HCT116 (cell line): ENCODE data around the gene DNAJC18. TPM values are rescaled to one million over a fixed set of nuclear protein-coding genes. Genes with fewer than 3 reads are reported as not detected.

Experiments used
- ATAC-seq: fragments of 200-7000 bp; cut with Tn5 transposase; 2 replicates; pipeline ENCODE4 v1.9.1; 2020; ENCODE audit warnings: mild to moderate bottlenecking, moderate library complexity
- BruUV-seq: library from RNA; stranded (reverse); fragments of 400-500 nt; replicated peaks from 2 replicates; lab custom pipeline; 2021; lab: Mats Ljungman, UMichigan
- CTCF ChIA-PET: fragments of 300-600 bp; sonication (Branson Sonifier 250); formaldehyde crosslinking; loops from one replicate; lab custom pipeline; 2021; ENCODE audit warnings: antibody characterized with exemption; lab: Charles Lee
- POLR2A ChIA-PET: fragments of 300-600, 350-600 bp; sonication (Branson Sonifier 250); formaldehyde crosslinking; loops from one replicate; lab custom pipeline; 2021; ENCODE audit warnings: antibody characterized with exemption; lab: Charles Lee
- RAD21 ChIA-PET, 2 experiments: fragments of 300-600 bp; sonication (Branson Sonifier 250); formaldehyde crosslinking; loops; one replicate each; lab custom pipeline; 2023; ENCODE audit warnings: low total read pairs in 2 of 2; ENCODE audit not compliant: uncharacterized antibody in 2 of 2, unreplicated experiment in 2 of 2, low non-redundant PET in 1 of 2; lab: Charles Lee
- DNase-seq: peaks from one replicate; pipeline ENCODE4 v3.0.0-alpha.2; 2010; ENCODE audit warnings: low read depth, low spot score
- H2AFZ ChIP-seq: fragments of 200-600 bp; shearing (Covaris generic), sonication (generic); 2 replicates; pipeline ENCODE4 v1.6.1; 2017; ENCODE audit warnings: low read depth, mixed run types, mixed read lengths, antibody characterized with exemption, low read length; ENCODE audit not compliant: poor library complexity, severe bottlenecking
- H3K27ac ChIP-seq: 2 replicates; pipeline ENCODE4 v1.5.1; 2012; ENCODE audit warnings: low read depth, low read length
- H3K27me3 ChIP-seq: fragments of 200-600 bp; sonication (generic); 2 replicates; pipeline ENCODE4 v1.6.1; 2016; ENCODE audit warnings: mixed run types, low read length, mixed read lengths; ENCODE audit not compliant: insufficient read depth
- H3K36me3 ChIP-seq, 2 experiments: fragments of 200-500 bp in 1 of 2; fragments of 200-600 bp in 1 of 2; sonication (Bioruptor generic) in 1 of 2; sonication (generic) in 1 of 2; 2 replicates each; pipeline versions ENCODE4 v1.5.1 to v1.6.1; 2014 to 2016; ENCODE audit warnings: low read length in 2 of 2, inconsistent platforms in 1 of 2, mixed read lengths in 1 of 2, mixed run types in 1 of 2; ENCODE audit not compliant: insufficient read depth in 2 of 2, control insufficient read depth in 1 of 2
- H3K4me1 ChIP-seq, 2 experiments: fragments of 200-600 bp in 1 of 2; sonication (generic) in 1 of 2; 2 replicates each; pipeline versions ENCODE4 v1.5.1 to v1.6.1; 2012 to 2017; ENCODE audit warnings: low read length in 2 of 2, inconsistent platforms in 1 of 2, mild to moderate bottlenecking in 1 of 2, mixed read lengths in 1 of 2, mixed run types in 1 of 2, moderate library complexity in 1 of 2; ENCODE audit not compliant: insufficient read depth in 2 of 2, control insufficient read depth in 1 of 2
- H3K4me2 ChIP-seq: fragments of 200-600 bp; sonication (generic); 2 replicates; pipeline ENCODE4 v1.6.1; 2017; ENCODE audit warnings: mixed run types, low read length, mixed read lengths
- H3K4me3 ChIP-seq, 2 experiments: fragments of 200-600 bp in 1 of 2; sonication (generic) in 1 of 2; replicated peaks in 1 of 2; 2 replicates each; pipeline ENCODE4 v1.5.1; 2011 to 2016; ENCODE audit warnings: low read length in 2 of 2, control low read depth in 1 of 2, low read depth in 1 of 2, mild to moderate bottlenecking in 1 of 2, mixed read lengths in 1 of 2, mixed run types in 1 of 2
- H3K79me2 ChIP-seq: fragments of 200-600 bp; sonication (generic); 2 replicates; pipeline ENCODE4 v1.6.1; 2017; ENCODE audit warnings: mild to moderate bottlenecking, mixed run types, low read length, moderate library complexity, mixed read lengths; ENCODE audit not compliant: insufficient read depth
- H3K9ac ChIP-seq: fragments of 200-600 bp; sonication (generic); 2 replicates; pipeline ENCODE4 v1.6.1; 2016; ENCODE audit warnings: low read length, mixed read lengths
- H3K9me2 ChIP-seq: fragments of 200-600 bp; sonication (generic), shearing (Covaris generic); 2 replicates; pipeline ENCODE4 v1.6.1; 2017; ENCODE audit warnings: mixed run types, mild to moderate bottlenecking, moderate library complexity; ENCODE audit not compliant: insufficient read depth
- H3K9me3 ChIP-seq, 2 experiments: fragments of 200-500 bp in 1 of 2; fragments of 200-600 bp in 1 of 2; sonication (Bioruptor generic) in 1 of 2; sonication (generic) in 1 of 2; 2 replicates each; pipeline ENCODE4 v1.6.1; 2014 to 2017; ENCODE audit warnings: low read length in 2 of 2, mixed read lengths in 2 of 2, inconsistent platforms in 1 of 2, low read depth in 1 of 2, mild to moderate bottlenecking in 1 of 2, mixed run types in 1 of 2, moderate library complexity in 1 of 2; ENCODE audit not compliant: control insufficient read depth in 1 of 2, insufficient read depth in 1 of 2
- H4K20me1 ChIP-seq: fragments of 200-600 bp; sonication (generic), shearing (Covaris generic); 2 replicates; pipeline ENCODE4 v1.6.1; 2017; ENCODE audit warnings: mixed run types, mild to moderate bottlenecking, moderate library complexity; ENCODE audit not compliant: insufficient read depth
- intact Hi-C: fragments of 100-400 bp; cut with micrococcal nuclease; formaldehyde crosslinking; loops from 2 replicates; pipeline ENCODE4 v1.10.0; 2022
- total RNA-seq: library from RNA; stranded (reverse); gene quantifications from one replicate; pipeline ENCODE4 v1.2.1, GENCODE V29; 2021; ENCODE audit not compliant: unreplicated experiment
- TF ChIP-seq, protein P1 (sequence below): IDR thresholded peaks from 2 replicates; pipeline ENCODE4 v1.6.1; 2012

The DNAJC18 gene
- total RNA-seq, 1 experiment from 2014 or later = 5.7 TPM

DNA sequence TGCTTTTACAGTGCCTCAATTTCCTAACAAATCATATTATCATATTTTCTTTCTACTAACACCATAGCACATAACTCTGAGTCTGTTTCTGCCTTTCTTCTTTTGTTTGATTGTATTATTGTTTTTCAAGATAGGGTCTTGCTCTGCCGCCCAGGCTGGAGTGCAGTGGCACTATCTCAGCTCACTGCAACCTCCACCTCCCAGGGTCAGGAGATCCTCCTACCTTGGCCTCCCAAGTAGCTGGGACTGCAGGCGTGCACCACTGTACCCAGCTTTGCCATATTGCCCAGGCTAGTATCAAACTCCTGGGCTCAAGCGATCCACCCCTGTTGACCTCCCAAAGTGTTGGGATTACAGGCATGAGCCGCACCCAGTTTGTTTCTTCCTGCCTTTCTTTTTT, 78.9 kb downstream of the DNAJC18 start:
- Histone ChIP-seq H3K27ac (no peak overlapping the region), H2AFZ (no peak overlapping the region), H3K9me3 (no peaks in the 10 kb centered on the region), H3K27me3 (no peaks in the 10 kb centered on the region), H3K9me2 (no peaks in the 10 kb centered on the region), H3K4me3 (no peak overlapping the region), H3K36me3 (peaks cover 2 to 13% of the 10 kb centered on the region in 2 experiments; a peak in 3 of 4 replicates), H3K9ac (no peak overlapping the region), H3K4me2 (no peak overlapping the region), H4K20me1 (peaks cover 4% of the 10 kb centered on the region; the same call in 1 of the 2 replicates), H3K79me2 (peaks cover 85% of the 10 kb centered on the region), H3K4me1 (0 out of 4 replicates have a peak, but pooled peaks cover 0 to 3% of the 10 kb centered on the region in 2 experiments)
- ChIA-PET POLR2A (interaction anchor here (0.7 kb wide), 1 partner anchor 31 kb away, joined by 3 read pairs; no protein-coding TSS in a partner anchor), RAD21 (no interaction called here), CTCF (no interaction called here)
- ATAC-seq = no peak
- DNase-seq = no peak
- no TSS peak for BruUV-seq
- intact Hi-C loops = no loop called here
- TF ChIP-seq, protein P1, sequence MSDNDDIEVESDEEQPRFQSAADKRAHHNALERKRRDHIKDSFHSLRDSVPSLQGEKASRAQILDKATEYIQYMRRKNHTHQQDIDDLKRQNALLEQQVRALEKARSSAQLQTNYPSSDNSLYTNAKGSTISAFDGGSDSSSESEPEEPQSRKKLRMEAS = no peak

Other genes starting within 250 kb of the DNAJC18 start
- 34.0 TPM for gene SIL1, start 241.2 kb downstream of the DNAJC18 start, total RNA-seq
- gene MATR3, start 145.8 kb downstream of the DNAJC18 start, total RNA-seq = 123 TPM
- 108 TPM for gene PAIP2, start 97.7 kb downstream of the DNAJC18 start, total RNA-seq
- not detected for gene SLC23A1, start 56.2 kb downstream of the DNAJC18 start, total RNA-seq
- gene MZB1, start 49.6 kb downstream of the DNAJC18 start, total RNA-seq = 0.81 TPM
- gene PROB1, start 44.4 kb downstream of the DNAJC18 start, total RNA-seq = 1.7 TPM
- gene SPATA24, start 35.4 kb downstream of the DNAJC18 start, total RNA-seq = 3.1 TPM
- not detected for gene ECSCR, start 23.2 kb upstream of the DNAJC18 start, total RNA-seq
- gene SMIM33, start 31.5 kb upstream of the DNAJC18 start, total RNA-seq = not detected
- gene STING1, start 43.2 kb upstream of the DNAJC18 start, total RNA-seq = 17.7 TPM
- 140 TPM for gene UBE2D2, start 121.8 kb upstream of the DNAJC18 start, total RNA-seq
- 43.1 TPM for gene CXXC5, start 208.8 kb upstream of the DNAJC18 start, total RNA-seq